Kidney (tissue), 14 donors: ENCODE measurements around the gene RBPMS2. TPM values are rescaled to one million over a fixed set of nuclear protein-coding genes. Genes with fewer than 3 reads are reported as not detected.
A peak's percentile ranks its signal among the peaks of the same experiment; 100 is the strongest.
"Not testable (repeated sequence)": the region's sequence is repeated elsewhere in the genome, so short reads cannot be mapped to it uniquely, and the experiment has no call there.

Source experiments
- DNase-seq, 5 donors: peaks; one replicate each; pipeline ENCODE4 v3.0.0-alpha.2; 2013 to 2020
- FAIRE-seq: peaks from 2 replicates; lab custom pipeline; 2012; peaks lifted over from hg19 to GRCh38; lab: Jason Lieb, UNC
- H3K27ac ChIP-seq, 2 donors: one replicate each; pipeline ENCODE4 v1.7.0; 2013; ENCODE audit warnings: low read depth in 2 of 2, low read length in 2 of 2, inconsistent platforms in 1 of 2
- H3K27me3 ChIP-seq: one replicate; pipeline ENCODE4 v1.7.1; 2013; ENCODE audit warnings: low read length, inconsistent platforms; ENCODE audit not compliant: control insufficient read depth, insufficient read depth
- H3K36me3 ChIP-seq, 3 donors: one replicate each; pipeline versions ENCODE4 v1.7.0 to v1.7.1; 2013; ENCODE audit warnings: low read length in 3 of 3, control low read depth in 1 of 3, inconsistent platforms in 1 of 3; ENCODE audit not compliant: insufficient read depth in 3 of 3, control insufficient read depth in 2 of 3
- H3K4me1 ChIP-seq, 3 donors: one replicate each; pipeline versions ENCODE4 v1.7.0 to v1.7.1; 2013; ENCODE audit warnings: low read length in 3 of 3, inconsistent platforms in 1 of 3, low read depth in 1 of 3; ENCODE audit not compliant: control insufficient read depth in 2 of 3, insufficient read depth in 2 of 3
- H3K4me3 ChIP-seq, 3 donors: one replicate each; pipeline versions ENCODE4 v1.7.0 to v1.8.1; 2013; ENCODE audit warnings: low read length in 3 of 3, control low read depth in 1 of 3, inconsistent platforms in 1 of 3
- H3K9ac ChIP-seq, 3 donors: one replicate each; pipeline versions ENCODE4 v1.7.0 to v1.7.1; 2013; ENCODE audit warnings: low read length in 3 of 3, control low read depth in 1 of 3, inconsistent platforms in 1 of 3
- H3K9me3 ChIP-seq, 3 donors: one replicate each; pipeline versions ENCODE4 v1.7.0 to v1.7.1; 2013; ENCODE audit warnings: low read length in 3 of 3, control low read depth in 1 of 3, inconsistent platforms in 1 of 3; ENCODE audit not compliant: control insufficient read depth in 2 of 3, insufficient read depth in 1 of 3
- CTCF ChIP-seq: IDR thresholded peaks from 3 replicates; pipeline ENCODE4 v1.5.1; 2012; ENCODE audit warnings: mild to moderate bottlenecking, moderate library complexity, borderline replicate concordance; ENCODE audit not compliant: insufficient read depth; ENCODE audit errors: extremely low read depth
- intact Hi-C: fragments of 100-400 bp; cut with DNase I; formaldehyde crosslinking; loops from one replicate; pipeline ENCODE4 v1.11.1; 2022
- polyA plus RNA-seq: library from polyadenylated mRNA; stranded (reverse); fragments of 350-450 nt; fragmentation: Illumina TruSeq; extraction: RNeasy Lipid Tissue Mini Kit (QIAGEN cat#74804); gene quantifications from one replicate; pipeline ENCODE4 v1.2.3, GENCODE V29; 2014; ENCODE audit warnings: low read depth, low replicate concordance; ENCODE audit not compliant: insufficient read depth
- total RNA-seq: library from RNA; stranded (reverse); fragmentation: NEBNext Ultra II Directional; extraction: Animal tissue kit (Norgen Biotek cat#: 25700); gene quantifications from one replicate; pipeline ENCODE4 v1.2.1, GENCODE V29; 2021
- donor health status: control.
- donor health status: control.
- donor health status: control.
- donor health status: control.
- donor health status: control.
- donor health status: DM: yes; HTN: yes; CAD: no.
- donor health status: Normal renal cell carcinoma (clear cell type).

RBPMS2 gene
- total and polyA plus RNA-seq, 2 donors from 2014 or later: 8.2 to 24.2 TPM

DNA sequence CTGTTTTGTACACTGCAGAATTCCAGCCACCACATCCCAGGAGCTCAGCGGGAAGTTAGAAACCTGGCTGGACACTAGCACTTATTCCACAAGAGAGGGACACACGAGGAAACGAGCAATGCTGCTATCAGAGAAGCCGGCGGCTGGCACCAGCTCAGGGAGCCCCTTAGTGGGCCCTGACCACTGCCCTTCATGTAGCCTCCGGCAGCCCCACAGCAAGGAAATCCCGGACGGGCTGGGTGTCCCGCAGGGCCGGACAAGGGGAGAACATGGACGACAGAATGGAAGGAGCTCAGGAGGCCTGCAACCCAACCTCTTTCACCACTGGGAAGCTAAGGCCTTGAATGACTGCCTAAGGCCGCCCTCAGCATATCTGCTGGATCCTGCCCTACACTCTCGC, 32.5 kb downstream of the RBPMS2 start:
- FAIRE-seq (no peak), DNase-seq (no peak)
- no peaks in the 10 kb centered on the region for H3K9me3 ChIP-seq
- no peaks in the 10 kb centered on the region for H3K36me3 ChIP-seq
- H3K27me3 ChIP-seq: no peaks in the 10 kb centered on the region
- intact Hi-C loops: no loop called here
- TF ChIP-seq CTCF: no peak
- H3K4me1 ChIP-seq: peaks cover 2 to 11% (median 11%) of the 10 kb centered on the region in 3 donors
- no peak overlapping the region for H3K4me3 ChIP-seq
- H3K27ac ChIP-seq: no peak overlapping the region
- H3K9ac ChIP-seq: no peak overlapping the region

- Histone ChIP-seq H3K27ac (no peak overlapping the region), H3K4me1 (peaks cover 4 to 11% (median 7%) of the 10 kb centered on the region in 3 donors), H3K36me3 (no peaks in the 10 kb centered on the region), H3K4me3 (no peak overlapping the region), H3K9me3 (no peaks in the 10 kb centered on the region), H3K27me3 (no peaks in the 10 kb centered on the region), H3K9ac (no peak overlapping the region)
- peak in 3 of 5 donors; percentile 36 to 60 (median 57) for DNase-seq
- FAIRE-seq: no peak
- intact Hi-C loops: no loop called here
- TF ChIP-seq CTCF: no peak
These were observed 33.0 kb downstream of the RBPMS2 start for GRCh38 chr15:64742385-64742784.

DNA sequence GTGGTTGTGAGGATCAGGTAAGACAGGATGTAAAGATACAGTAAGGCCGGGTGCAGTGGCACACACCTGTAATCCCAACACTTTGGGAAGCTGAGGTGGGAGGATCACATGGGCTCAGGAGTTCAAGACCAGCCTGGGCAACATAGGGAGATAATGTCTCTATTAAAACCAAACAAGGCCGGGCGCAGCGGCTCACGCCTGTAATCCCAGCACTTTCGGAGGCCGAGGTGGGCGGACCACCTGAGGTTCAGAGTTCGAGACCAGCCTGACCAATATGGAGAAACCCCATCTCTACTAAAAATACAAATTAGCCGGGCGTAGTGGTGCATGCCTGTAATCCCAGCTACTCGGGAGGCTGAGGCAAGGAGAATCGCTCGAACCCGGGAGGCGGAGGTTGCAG, 33.7 kb downstream of the RBPMS2 start:
- H3K36me3 ChIP-seq, DNase-seq, H3K9ac ChIP-seq, FAIRE-seq, intact Hi-C loops, H3K27ac ChIP-seq, H3K9me3 ChIP-seq, H3K27me3 ChIP-seq, H3K4me3 ChIP-seq: not testable (repeated sequence)
- H3K4me1 ChIP-seq: peaks cover 4 to 11% (median 7%) of the 10 kb centered on the region in 3 donors

- H3K27me3 ChIP-seq: no peaks in the 10 kb centered on the region
- peak in 4 of 5 donors; percentile 23 to 83 (median 60) for DNase-seq
- TF ChIP-seq CTCF: peak; percentile 32
- intact Hi-C loops: no loop called here
- H3K9ac ChIP-seq: no peak overlapping the region
- H3K9me3 ChIP-seq: no peaks in the 10 kb centered on the region
- H3K27ac ChIP-seq: peak overlapping the region in 1 of 2 donors; percentile 32
- H3K4me3 ChIP-seq: no peak overlapping the region
- no peaks in the 10 kb centered on the region for H3K36me3 ChIP-seq
- no peak for FAIRE-seq
- peaks cover 4 to 11% (median 5%) of the 10 kb centered on the region in 3 donors for H3K4me1 ChIP-seq
These were observed 34.8 kb downstream of the RBPMS2 start for GRCh38 chr15:64740311-64741170.
